Hepatocyte (in vitro differentiated cells): ENCODE data around the gene KRTAP15-1. TPM values are rescaled to one million over a fixed set of nuclear protein-coding genes. Genes with fewer than 3 reads are reported as not detected.

Experiments used
- DNase-seq: peaks from one replicate; pipeline ENCODE4 v3.0.0-alpha.2; 2016; ENCODE audit warnings: low spot score
- H2AFZ ChIP-seq: fragments of 200-600 bp; sonication (generic); 2 replicates; pipeline ENCODE4 v1.6.0; 2016; ENCODE audit warnings: antibody characterized with exemption, mild to moderate bottlenecking
- H3K27ac ChIP-seq: fragments of 200-600 bp; sonication (generic); 2 replicates; pipeline ENCODE4 v1.5.1; 2016; ENCODE audit warnings: mild to moderate bottlenecking
- H3K27me3 ChIP-seq: fragments of 200-600 bp; sonication (generic); 2 replicates; pipeline ENCODE4 v1.6.1; 2016
- H3K36me3 ChIP-seq: fragments of 200-600 bp; sonication (generic); replicated peaks from 2 replicates; pipeline ENCODE4 v1.5.1; 2016; ENCODE audit warnings: low read depth; ENCODE audit not compliant: insufficient read depth
- H3K4me1 ChIP-seq: fragments of 200-600 bp; sonication (generic); 2 replicates; pipeline ENCODE4 v1.5.1; 2016; ENCODE audit warnings: mild to moderate bottlenecking, moderate library complexity; ENCODE audit not compliant: insufficient read depth
- H3K4me2 ChIP-seq: fragments of 200-600 bp; sonication (generic); 2 replicates; pipeline ENCODE4 v1.6.0; 2016
- H3K4me3 ChIP-seq: fragments of 200-600 bp; sonication (generic); 2 replicates; pipeline ENCODE4 v1.5.1; 2016; ENCODE audit warnings: mild to moderate bottlenecking
- H3K79me2 ChIP-seq: fragments of 200-600 bp; sonication (generic); 2 replicates; pipeline ENCODE4 v1.6.0; 2017; ENCODE audit warnings: mild to moderate bottlenecking
- H3K9me2 ChIP-seq: fragments of 200-600 bp; sonication (generic); replicated peaks from 2 replicates; pipeline ENCODE4 v1.6.0; 2017; ENCODE audit warnings: mild to moderate bottlenecking; ENCODE audit not compliant: insufficient read depth
- H3K9me3 ChIP-seq: fragments of 200-600 bp; sonication (generic); 2 replicates; pipeline ENCODE4 v1.5.1; 2016; ENCODE audit warnings: low read depth, mild to moderate bottlenecking
- H4K20me1 ChIP-seq: fragments of 200-600 bp; sonication (generic); 2 replicates; pipeline ENCODE4 v1.6.0; 2016; ENCODE audit warnings: mild to moderate bottlenecking; ENCODE audit not compliant: insufficient read depth, poor library complexity, severe bottlenecking
- EZH2 ChIP-seq: fragments of 200-600 bp; sonication (generic); IDR thresholded peaks from 2 replicates; pipeline ENCODE4 v1.6.1; 2016; ENCODE audit warnings: antibody characterized with exemption, mild to moderate bottlenecking, borderline replicate concordance
- EZH2phosphoT487 ChIP-seq: fragments of 200-600 bp; sonication (generic); IDR thresholded peaks from one replicate; pipeline ENCODE4 v1.6.1; 2018; ENCODE audit warnings: antibody characterized with exemption, mild to moderate bottlenecking, low read depth, moderate library complexity; ENCODE audit not compliant: unreplicated experiment, severe bottlenecking
- WGBS: methylation state at CpG from one replicate; pipeline ENCODE4 v1.1.6; 2016; ENCODE audit warnings: low lambda C conversion rate; ENCODE audit errors: missing lambda C conversion rate; 5-methylcytosine and 5-hydroxymethylcytosine counted together
- polyA plus RNA-seq: library from polyadenylated mRNA; unstranded; fragments of >200 nt; fragmentation: Nextera tagmentation; extraction: Ambion mirVana; gene quantifications from 2 replicates; pipeline ENCODE4 v1.2.1, GENCODE V29; 2016
- total RNA-seq: library from RNA; depleted of rRNA; stranded (reverse); fragments of >200 nt; gene quantifications from 2 replicates; pipeline ENCODE4 v1.2.3, GENCODE V29; 2014
- TF ChIP-seq, protein P1 (sequence below): fragments of 200-600 bp; sonication (generic); IDR thresholded peaks from 2 replicates; pipeline ENCODE4 v1.5.1; 2016; ENCODE audit warnings: antibody characterized with exemption, mild to moderate bottlenecking; ENCODE audit not compliant: poor library complexity

KRTAP15-1 gene
- total and polyA plus RNA-seq, 2 experiments from 2014 or later, result not detected

DNA sequence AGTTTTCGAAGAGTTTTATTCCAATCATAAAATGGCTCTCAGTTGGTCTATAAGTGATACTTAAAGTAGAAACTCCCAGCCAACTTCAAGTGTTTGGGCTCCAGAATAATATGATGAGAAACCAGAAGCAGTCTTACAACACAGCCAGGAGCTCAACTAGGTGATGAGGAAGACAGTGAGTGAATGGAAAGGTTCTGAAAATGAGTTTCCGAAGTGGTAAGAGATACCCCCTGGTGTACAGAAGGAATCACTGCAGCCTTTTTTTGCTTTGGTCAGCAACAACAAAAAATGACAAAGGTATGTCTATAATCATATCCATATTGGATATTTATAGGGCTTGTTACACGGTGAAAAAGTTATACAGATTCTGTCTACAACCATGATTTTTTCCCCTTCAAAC is 23.6 kb downstream of the KRTAP15-1 start:
- DNase-seq, result peak; percentile 12
- Histone ChIP-seq H3K36me3 (no peaks in the 10 kb centered on the region), H4K20me1 (no peaks in the 10 kb centered on the region), H3K4me2 (no peak overlapping the region), H3K4me3 (no peak overlapping the region), H3K4me1 (no peaks in the 10 kb centered on the region), H3K27me3 (no peaks in the 10 kb centered on the region), H3K9me2 (no peaks in the 10 kb centered on the region), H3K79me2 (no peaks in the 10 kb centered on the region), H3K9me3 (no peaks in the 10 kb centered on the region), H2AFZ (no peak overlapping the region), H3K27ac (no peak overlapping the region)
- 50% methylated on average over 3 of the region's 3 CpGs for WGBS
- no peak for TF ChIP-seq EZH2
- TF ChIP-seq, protein P1, sequence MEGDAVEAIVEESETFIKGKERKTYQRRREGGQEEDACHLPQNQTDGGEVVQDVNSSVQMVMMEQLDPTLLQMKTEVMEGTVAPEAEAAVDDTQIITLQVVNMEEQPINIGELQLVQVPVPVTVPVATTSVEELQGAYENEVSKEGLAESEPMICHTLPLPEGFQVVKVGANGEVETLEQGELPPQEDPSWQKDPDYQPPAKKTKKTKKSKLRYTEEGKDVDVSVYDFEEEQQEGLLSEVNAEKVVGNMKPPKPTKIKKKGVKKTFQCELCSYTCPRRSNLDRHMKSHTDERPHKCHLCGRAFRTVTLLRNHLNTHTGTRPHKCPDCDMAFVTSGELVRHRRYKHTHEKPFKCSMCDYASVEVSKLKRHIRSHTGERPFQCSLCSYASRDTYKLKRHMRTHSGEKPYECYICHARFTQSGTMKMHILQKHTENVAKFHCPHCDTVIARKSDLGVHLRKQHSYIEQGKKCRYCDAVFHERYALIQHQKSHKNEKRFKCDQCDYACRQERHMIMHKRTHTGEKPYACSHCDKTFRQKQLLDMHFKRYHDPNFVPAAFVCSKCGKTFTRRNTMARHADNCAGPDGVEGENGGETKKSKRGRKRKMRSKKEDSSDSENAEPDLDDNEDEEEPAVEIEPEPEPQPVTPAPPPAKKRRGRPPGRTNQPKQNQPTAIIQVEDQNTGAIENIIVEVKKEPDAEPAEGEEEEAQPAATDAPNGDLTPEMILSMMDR, result peak; percentile 42
- no peak for TF ChIP-seq EZH2phosphoT487

DNA sequence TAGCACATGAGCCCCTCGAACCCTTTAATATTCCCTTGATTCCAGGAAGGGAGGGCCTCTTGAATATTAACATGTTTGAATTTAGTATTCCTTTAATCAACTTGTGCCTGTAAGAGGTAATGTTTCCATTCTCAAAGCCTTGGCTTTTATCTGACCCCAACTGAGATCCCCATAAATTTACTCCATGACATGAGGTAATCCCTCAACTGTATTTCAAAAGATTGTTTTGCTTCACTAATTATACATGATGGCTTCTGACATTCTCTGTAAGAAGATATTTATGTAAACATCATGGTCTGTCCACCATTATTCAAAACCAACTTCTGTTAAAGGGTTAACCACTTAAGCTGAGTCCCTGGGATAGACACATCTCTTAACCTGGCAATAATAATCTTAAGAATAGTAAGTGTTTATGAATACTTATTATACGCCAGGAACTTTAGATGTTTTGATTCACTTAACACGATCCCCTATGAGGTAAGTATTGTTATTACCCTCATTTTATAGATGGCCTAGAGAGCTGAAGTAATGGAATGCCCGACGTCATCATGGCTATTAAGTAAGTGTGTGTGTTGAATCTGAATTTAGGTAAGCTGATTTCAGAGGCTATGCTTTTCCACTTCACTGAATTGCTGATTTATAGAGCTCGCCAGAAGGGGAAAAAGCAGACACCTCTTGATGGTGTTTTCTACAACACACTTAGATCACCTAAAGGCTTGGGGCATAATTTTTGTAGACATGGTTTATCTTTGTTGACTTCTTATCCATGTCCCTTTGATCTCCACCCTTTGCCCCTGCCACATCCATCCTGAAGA is 29.0 kb downstream of the KRTAP15-1 start:
- TF ChIP-seq EZH2 (no peak), EZH2phosphoT487 (no peak)
- TF ChIP-seq, protein P1, result no peak
- H3K4me2 ChIP-seq, result no peak overlapping the region
- H3K27me3 ChIP-seq, result no peaks in the 10 kb centered on the region
- H2AFZ ChIP-seq, result no peak overlapping the region
- no peaks in the 10 kb centered on the region for H4K20me1 ChIP-seq
- H3K4me1 ChIP-seq, result no peaks in the 10 kb centered on the region
- no peaks in the 10 kb centered on the region for H3K9me3 ChIP-seq
- no peaks in the 10 kb centered on the region for H3K36me3 ChIP-seq
- H3K4me3 ChIP-seq, result no peak overlapping the region
- no peaks in the 10 kb centered on the region for H3K9me2 ChIP-seq
- H3K27ac ChIP-seq, result no peak overlapping the region
- no peaks in the 10 kb centered on the region for H3K79me2 ChIP-seq
- no peak for DNase-seq
- 66% methylated on average over 6 of the region's 6 CpGs for WGBS

DNA sequence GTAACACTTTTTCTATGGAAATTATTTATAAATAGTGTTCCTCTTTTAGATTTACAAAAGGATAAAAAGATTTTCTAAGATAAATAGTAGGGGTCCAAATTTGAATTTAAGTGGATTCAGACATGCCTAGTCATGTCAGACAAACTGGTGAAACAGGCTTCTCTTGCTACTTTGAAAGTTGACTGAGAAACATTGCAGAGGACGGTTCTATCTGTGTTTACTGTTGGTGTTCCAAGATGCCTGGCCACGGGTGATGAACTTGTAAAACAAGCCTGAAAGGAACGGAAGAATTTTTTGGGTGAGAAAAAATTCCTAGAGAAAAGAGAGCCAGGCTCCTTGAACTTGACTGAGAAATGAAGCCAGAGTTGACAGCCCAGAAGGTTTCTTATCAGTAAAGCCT is 37.9 kb downstream of the KRTAP15-1 start:
- no peaks in the 10 kb centered on the region for H3K36me3 ChIP-seq
- H3K4me2 ChIP-seq, result no peak overlapping the region
- no peak overlapping the region for H3K4me3 ChIP-seq
- no peaks in the 10 kb centered on the region for H4K20me1 ChIP-seq
- no peaks in the 10 kb centered on the region for H3K9me2 ChIP-seq
- DNase-seq, result peak; percentile 18
- no peaks in the 10 kb centered on the region for H3K9me3 ChIP-seq
- H3K27ac ChIP-seq, result peak overlapping the region; percentile 4
- TF ChIP-seq EZH2, result no peak
- no peak for TF ChIP-seq EZH2phosphoT487
- TF ChIP-seq, protein P1, result no peak
- WGBS, result 30% methylated on average over 3 of the region's 3 CpGs
- H3K27me3 ChIP-seq, result no peaks in the 10 kb centered on the region
- no peaks in the 10 kb centered on the region for H3K4me1 ChIP-seq
- H3K79me2 ChIP-seq, result no peaks in the 10 kb centered on the region
- no peak overlapping the region for H2AFZ ChIP-seq
